Neural progenitor cell (in vitro differentiated cells): Measurements from ENCODE around the gene CCSER2. TPM values are rescaled to one million over a fixed set of nuclear protein-coding genes. Genes with fewer than 3 reads are reported as not detected.
"Not testable (repeated sequence)": the region's sequence is repeated elsewhere in the genome, so short reads cannot be mapped to it uniquely, and the experiment has no call there.

Experiments
- DNase-seq: peaks from one replicate; pipeline ENCODE4 v3.0.0-alpha.2; 2016; ENCODE audit warnings: low spot score
- H2AFZ ChIP-seq: fragments of 200-600 bp; sonication (generic); replicated peaks from 2 replicates; pipeline ENCODE4 v1.6.1; 2016; ENCODE audit warnings: antibody characterized with exemption
- H3F3A ChIP-seq: fragments of 200-600 bp; sonication (generic); 2 replicates; pipeline ENCODE4 v1.6.1; 2016; ENCODE audit warnings: antibody characterized with exemption, low read depth
- H3K27ac ChIP-seq: fragments of 200-600 bp; sonication (generic); 2 replicates; pipeline ENCODE4 v1.5.1; 2016; ENCODE audit warnings: mild to moderate bottlenecking
- H3K27me3 ChIP-seq: fragments of 200-600 bp; sonication (generic); 2 replicates; pipeline ENCODE4 v1.6.1; 2016; ENCODE audit warnings: mild to moderate bottlenecking, moderate library complexity
- H3K36me3 ChIP-seq: fragments of 200-600 bp; sonication (generic); 2 replicates; pipeline ENCODE4 v1.5.1; 2016
- H3K4me1 ChIP-seq: fragments of 200-600 bp; sonication (generic); 2 replicates; pipeline ENCODE4 v1.6.1; 2016; ENCODE audit warnings: mixed run types
- H3K4me2 ChIP-seq: fragments of 200-600 bp; sonication (generic); 2 replicates; pipeline ENCODE4 v1.6.1; 2016
- H3K4me3 ChIP-seq: fragments of 200-600 bp; sonication (generic); 2 replicates; pipeline ENCODE4 v1.5.1; 2016
- H3K79me2 ChIP-seq: fragments of 200-600 bp; sonication (generic); 2 replicates; pipeline ENCODE4 v1.6.1; 2016; ENCODE audit warnings: low read depth
- H3K9ac ChIP-seq: fragments of 200-600 bp; sonication (generic); 2 replicates; pipeline ENCODE4 v1.6.1; 2016
- H3K9me3 ChIP-seq: fragments of 200-600 bp; sonication (generic); 2 replicates; pipeline ENCODE4 v1.5.1; 2016; ENCODE audit warnings: low read depth
- H4K20me1 ChIP-seq: fragments of 200-600 bp; sonication (generic); 2 replicates; pipeline ENCODE4 v1.6.1; 2016; ENCODE audit warnings: low read depth
- H3K27ac Mint-ChIP-seq: 3 replicates; pipeline ENCODE4 v1.8.0; 2021; ENCODE audit warnings: mixed read lengths
- H3K27me3 Mint-ChIP-seq: 2 replicates; pipeline ENCODE4 v1.8.0; 2022; ENCODE audit warnings: low read depth, mild to moderate bottlenecking, inconsistent platforms, moderate library complexity, mixed read lengths; ENCODE audit not compliant: insufficient read depth
- H3K36me3 Mint-ChIP-seq: 3 replicates; pipeline ENCODE4 v1.8.0; 2021; ENCODE audit warnings: mixed read lengths
- H3K4me1 Mint-ChIP-seq: 3 replicates; pipeline ENCODE4 v1.8.0; 2021; ENCODE audit warnings: mixed read lengths
- H3K4me3 Mint-ChIP-seq: 3 replicates; pipeline ENCODE4 v1.8.0; 2021; ENCODE audit warnings: mild to moderate bottlenecking, moderate library complexity, mixed read lengths
- H3K9me3 Mint-ChIP-seq: 3 replicates; pipeline ENCODE4 v1.8.0; 2020; ENCODE audit warnings: mixed read lengths
- EZH2 ChIP-seq: fragments of 200-600 bp; sonication (generic); IDR thresholded peaks from 2 replicates; pipeline ENCODE4 v1.6.1; 2017; ENCODE audit warnings: antibody characterized with exemption, mild to moderate bottlenecking, moderate library complexity
- EZH2phosphoT487 ChIP-seq: fragments of 200-600 bp; sonication (generic); IDR thresholded peaks from 2 replicates; pipeline ENCODE4 v1.6.1; 2017; ENCODE audit warnings: antibody characterized with exemption
- total RNA-seq: library from RNA; depleted of rRNA; stranded (reverse); fragments of >200 nt; gene quantifications from 2 replicates; pipeline ENCODE4 v1.2.3, GENCODE V29; 2015; ENCODE audit warnings: low replicate concordance
- TF ChIP-seq, protein P1 (sequence below): fragments of 200-600 bp; sonication (generic); IDR thresholded peaks from 2 replicates; pipeline ENCODE4 v1.5.1; 2017; ENCODE audit warnings: antibody characterized with exemption, mild to moderate bottlenecking

The CCSER2 gene
- total RNA-seq, 1 donor from 2014 or later: 39.3 TPM

DNA sequence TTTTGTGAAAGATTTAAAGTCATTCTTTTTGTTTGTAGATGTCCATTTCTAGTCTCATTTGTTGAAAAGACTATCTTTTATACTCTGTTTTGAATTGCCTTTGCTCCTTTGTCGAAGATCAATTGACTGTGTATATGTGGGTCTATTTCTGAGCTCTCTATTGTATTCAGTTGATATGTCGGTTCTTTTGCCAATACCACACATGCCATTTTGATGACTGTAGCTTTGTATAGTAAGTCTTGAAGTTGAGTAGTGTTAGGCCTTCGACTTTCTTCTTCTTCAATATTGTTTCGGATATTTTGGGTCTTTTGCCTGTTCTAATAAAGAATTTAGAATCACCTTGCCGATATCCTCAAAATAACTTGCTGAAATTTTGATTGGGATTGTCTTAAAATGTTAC is 104.5 kb downstream of the CCSER2 start:
- Mint-ChIP-seq H3K9me3 (peaks cover 3% of the 10 kb centered on the region), H3K36me3 (peaks cover 19% of the 10 kb centered on the region), H3K27ac (no peak overlapping the region), H3K27me3 (peaks cover 5% of the 10 kb centered on the region), H3K4me1 (no peaks in the 10 kb centered on the region), H3K4me3 (no peak overlapping the region)
- Histone ChIP-seq H4K20me1 (peaks cover 12% of the 10 kb centered on the region), H3K4me2 (no peak overlapping the region), H3K27ac (no peak overlapping the region), H3K36me3 (no peaks in the 10 kb centered on the region), H3K9me3 (no peaks in the 10 kb centered on the region), H2AFZ (no peak overlapping the region), H3K4me1 (no peaks in the 10 kb centered on the region), H3K79me2 (peaks cover 14% of the 10 kb centered on the region), H3K27me3 (no peaks in the 10 kb centered on the region), H3K9ac (no peak overlapping the region), H3F3A (no peaks in the 10 kb centered on the region), H3K4me3 (no peak overlapping the region)
- TF ChIP-seq, protein P1, sequence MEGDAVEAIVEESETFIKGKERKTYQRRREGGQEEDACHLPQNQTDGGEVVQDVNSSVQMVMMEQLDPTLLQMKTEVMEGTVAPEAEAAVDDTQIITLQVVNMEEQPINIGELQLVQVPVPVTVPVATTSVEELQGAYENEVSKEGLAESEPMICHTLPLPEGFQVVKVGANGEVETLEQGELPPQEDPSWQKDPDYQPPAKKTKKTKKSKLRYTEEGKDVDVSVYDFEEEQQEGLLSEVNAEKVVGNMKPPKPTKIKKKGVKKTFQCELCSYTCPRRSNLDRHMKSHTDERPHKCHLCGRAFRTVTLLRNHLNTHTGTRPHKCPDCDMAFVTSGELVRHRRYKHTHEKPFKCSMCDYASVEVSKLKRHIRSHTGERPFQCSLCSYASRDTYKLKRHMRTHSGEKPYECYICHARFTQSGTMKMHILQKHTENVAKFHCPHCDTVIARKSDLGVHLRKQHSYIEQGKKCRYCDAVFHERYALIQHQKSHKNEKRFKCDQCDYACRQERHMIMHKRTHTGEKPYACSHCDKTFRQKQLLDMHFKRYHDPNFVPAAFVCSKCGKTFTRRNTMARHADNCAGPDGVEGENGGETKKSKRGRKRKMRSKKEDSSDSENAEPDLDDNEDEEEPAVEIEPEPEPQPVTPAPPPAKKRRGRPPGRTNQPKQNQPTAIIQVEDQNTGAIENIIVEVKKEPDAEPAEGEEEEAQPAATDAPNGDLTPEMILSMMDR: no peak
- TF ChIP-seq EZH2 (no peak), EZH2phosphoT487 (no peak)
- DNase-seq: no peak

- no peak overlapping the region for H2AFZ ChIP-seq
- Mint-ChIP-seq H3K4me1 (no peaks in the 10 kb centered on the region), H3K27me3 (no peaks in the 10 kb centered on the region), H3K9me3 (peaks cover 17% of the 10 kb centered on the region), H3K27ac (no peak overlapping the region), H3K36me3 (peaks cover 59% of the 10 kb centered on the region), H3K4me3 (no peak overlapping the region)
- no peak overlapping the region for H3K9ac ChIP-seq
- H3F3A ChIP-seq: no peaks in the 10 kb centered on the region
- DNase-seq: no peak
- H3K27me3 ChIP-seq: no peaks in the 10 kb centered on the region
- peaks cover 6% of the 10 kb centered on the region for H3K36me3 ChIP-seq
- no peaks in the 10 kb centered on the region for H4K20me1 ChIP-seq
- TF ChIP-seq EZH2phosphoT487 (no peak), EZH2 (no peak)
- TF ChIP-seq, protein P1: no peak
- H3K79me2 ChIP-seq: no peaks in the 10 kb centered on the region
- peaks cover 8% of the 10 kb centered on the region for H3K9me3 ChIP-seq
- no peak overlapping the region for H3K4me2 ChIP-seq
- no peak overlapping the region for H3K4me3 ChIP-seq
- no peaks in the 10 kb centered on the region for H3K4me1 ChIP-seq
- H3K27ac ChIP-seq: no peak overlapping the region
Measured at GRCh38 chr10:84440781-84441180, 112.4 kb downstream of the CCSER2 start.

GRCh38 chr10:84447701-84448400 is 119.5 kb downstream of the CCSER2 start:
- peak; percentile 11 for DNase-seq
- Mint-ChIP-seq H3K4me1 (peaks cover 6% of the 10 kb centered on the region), H3K27ac (no peak overlapping the region), H3K4me3 (no peak overlapping the region), H3K9me3 (peaks cover 5% of the 10 kb centered on the region), H3K27me3 (no peaks in the 10 kb centered on the region), H3K36me3 (peaks cover 34% of the 10 kb centered on the region)
- no peaks in the 10 kb centered on the region for H3K79me2 ChIP-seq
- H3K27me3 ChIP-seq: no peaks in the 10 kb centered on the region
- H3K27ac ChIP-seq: peak overlapping the region; percentile 38
- no peaks in the 10 kb centered on the region for H3K36me3 ChIP-seq
- peaks cover 17% of the 10 kb centered on the region for H3K4me1 ChIP-seq
- H4K20me1 ChIP-seq: no peaks in the 10 kb centered on the region
- peaks cover 12% of the 10 kb centered on the region for H3F3A ChIP-seq
- H3K4me2 ChIP-seq: no peak overlapping the region
- H3K9ac ChIP-seq: no peak overlapping the region
- H2AFZ ChIP-seq: no peak overlapping the region
- TF ChIP-seq EZH2 (no peak), EZH2phosphoT487 (no peak)
- TF ChIP-seq, protein P1: no peak
- H3K4me3 ChIP-seq: no peak overlapping the region
- H3K9me3 ChIP-seq: no peaks in the 10 kb centered on the region

DNA sequence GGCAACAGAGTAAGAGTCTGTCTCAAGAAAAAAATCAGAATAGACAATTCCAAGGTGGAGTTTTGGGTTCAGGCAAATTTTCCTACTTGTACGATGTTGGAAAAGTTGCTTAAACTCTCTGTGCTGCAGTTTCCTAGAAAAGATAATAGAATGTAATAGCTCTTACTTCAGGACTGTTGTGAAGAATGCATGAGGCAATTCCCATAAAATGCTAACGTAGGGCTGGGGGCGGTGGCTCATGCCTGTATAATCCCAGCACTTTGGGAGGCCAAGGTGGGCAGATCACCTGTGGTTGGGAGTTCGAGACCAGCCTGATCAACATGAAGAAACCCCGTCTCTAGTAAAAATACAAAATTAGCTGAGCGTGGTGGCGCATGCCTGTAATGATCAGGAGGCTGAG is 121.0 kb downstream of the CCSER2 start:
- not testable (repeated sequence) for H3K4me2 ChIP-seq, H3K27ac Mint-ChIP-seq, H4K20me1 ChIP-seq, H3K9ac ChIP-seq, H3K4me1 Mint-ChIP-seq, DNase-seq, H3K9me3 ChIP-seq, H3K4me3 Mint-ChIP-seq, H2AFZ ChIP-seq, H3K4me3 ChIP-seq, H3K9me3 Mint-ChIP-seq, H3K27me3 ChIP-seq, H3K79me2 ChIP-seq, H3K27me3 Mint-ChIP-seq, H3K27ac ChIP-seq, H3K36me3 ChIP-seq
- Histone ChIP-seq H3F3A (peaks cover 12% of the 10 kb centered on the region), H3K4me1 (peaks cover 17% of the 10 kb centered on the region)
- H3K36me3 Mint-ChIP-seq: peaks cover 32% of the 10 kb centered on the region
